Measurements from ENCODE around the gene FAM234B.

The FAM234B gene

GRCh38 chr12:13044002-13044905 is at the start of gene FAM234B:
Gene FAM234B (plus strand): TSS chr12:13044381. CDS start chr12:13044404, 23 bp downstream.
- CTCF ChIA-PET: interaction anchor here (0.6 to 2.7 kb wide), 3 partner anchors 69 to 409 kb away, joined by 3 to 13 read pairs (median 3); no protein-coding TSS in a partner anchor

GRCh38 chr12:12995088-12995487 is 49.1 kb upstream of the FAM234B start:
- H3K27me3 Mint-ChIP-seq: peaks cover 5% of the 10 kb centered on the region
- CTCF ChIA-PET: no interaction called here
- no peak overlapping the region for H3K27ac Mint-ChIP-seq
- H3K4me3 Mint-ChIP-seq: no peak overlapping the region
- H3K4me1 Mint-ChIP-seq: peaks cover 33% of the 10 kb centered on the region
- H3K9me3 Mint-ChIP-seq: no peaks in the 10 kb centered on the region
- no peak for DNase-seq
- H3K36me3 Mint-ChIP-seq: no peaks in the 10 kb centered on the region

More at GRCh38 chr12:13044002-13044905, at the start of gene FAM234B:
- peak; percentile 80 for DNase-seq
- Mint-ChIP-seq H3K36me3 (no peaks in the 10 kb centered on the region), H3K27me3 (peaks cover 38% of the 10 kb centered on the region), H3K27ac (no peak within 1 kb of the TSS), H3K4me3 (peak within 1 kb of the TSS; percentile 79), H3K4me1 (peaks cover 13% of the 10 kb centered on the region), H3K9me3 (no peaks in the 10 kb centered on the region)

GRCh38 chr12:12996209-12996608 is 48.0 kb upstream of the FAM234B start:
- no peak overlapping the region for H3K4me3 Mint-ChIP-seq
- H3K27me3 Mint-ChIP-seq: peaks cover 6% of the 10 kb centered on the region
- no peak overlapping the region for H3K27ac Mint-ChIP-seq
- peaks cover 36% of the 10 kb centered on the region for H3K4me1 Mint-ChIP-seq
- no peaks in the 10 kb centered on the region for H3K9me3 Mint-ChIP-seq
- CTCF ChIA-PET: interaction anchor here (1.4 kb wide), 1 partner anchor 8 kb away, joined by 3 read pairs; no protein-coding TSS in a partner anchor
- no peaks in the 10 kb centered on the region for H3K36me3 Mint-ChIP-seq
- no peak for DNase-seq

- Mint-ChIP-seq H3K36me3 (no peaks in the 10 kb centered on the region), H3K9me3 (no peaks in the 10 kb centered on the region), H3K4me3 (no peak overlapping the region), H3K27me3 (peaks cover 13% of the 10 kb centered on the region), H3K4me1 (peaks cover 41% of the 10 kb centered on the region), H3K27ac (no peak overlapping the region)
- CTCF ChIA-PET: interaction anchor here (1.4 kb wide), 1 partner anchor 9 kb away, joined by 3 read pairs; no protein-coding TSS in a partner anchor
- DNase-seq: no peak
Measured at GRCh38 chr12:12997156-12997555, 47.0 kb upstream of the FAM234B start.

GRCh38 chr12:12997734-12998133 is 46.4 kb upstream of the FAM234B start:
- Mint-ChIP-seq H3K27ac (no peak overlapping the region), H3K4me3 (no peak overlapping the region), H3K27me3 (peaks cover 18% of the 10 kb centered on the region), H3K9me3 (no peaks in the 10 kb centered on the region), H3K4me1 (peaks cover 37% of the 10 kb centered on the region), H3K36me3 (no peaks in the 10 kb centered on the region)
- CTCF ChIA-PET: interaction anchor here (1.4 kb wide), 1 partner anchor 10 kb away, joined by 3 read pairs; no protein-coding TSS in a partner anchor
- DNase-seq: no peak

GRCh38 chr12:12998248-12998647 is 45.9 kb upstream of the FAM234B start:
- H3K36me3 Mint-ChIP-seq: no peaks in the 10 kb centered on the region
- H3K27me3 Mint-ChIP-seq: peaks cover 22% of the 10 kb centered on the region
- H3K4me1 Mint-ChIP-seq: peaks cover 32% of the 10 kb centered on the region
- CTCF ChIA-PET: interaction anchor here (1.5 kb wide), 1 partner anchor 12 kb away, joined by 5 read pairs; no protein-coding TSS in a partner anchor
- H3K9me3 Mint-ChIP-seq: no peaks in the 10 kb centered on the region
- no peak overlapping the region for H3K4me3 Mint-ChIP-seq
- no peak for DNase-seq
- H3K27ac Mint-ChIP-seq: no peak overlapping the region

- CTCF ChIA-PET: interaction anchor here (1.5 kb wide), 1 partner anchor 13 kb away, joined by 5 read pairs; no protein-coding TSS in a partner anchor
- no peak for DNase-seq
Measured at GRCh38 chr12:12999271-12999958, 44.8 kb upstream of the FAM234B start.

GRCh38 chr12:12999959-13000615 is 44.1 kb upstream of the FAM234B start, which contains the start of gene HEBP1:
Gene HEBP1 (minus strand): TSS chr12:13000265. CDS start chr12:13000114, 151 bp downstream.
- Mint-ChIP-seq H3K4me1 (peaks cover 28% of the 10 kb centered on the region), H3K9me3 (no peaks in the 10 kb centered on the region), H3K4me3 (peak within 1 kb of the TSS; percentile 78), H3K36me3 (no peaks in the 10 kb centered on the region), H3K27ac (peak within 1 kb of the TSS; percentile 81), H3K27me3 (peaks cover 38% of the 10 kb centered on the region)
- CTCF ChIA-PET: interaction anchor here (0.9 kb wide), 1 partner anchor 51 kb away, joined by 3 read pairs; no protein-coding TSS in a partner anchor
- peak; percentile 96 for DNase-seq

More at GRCh38 chr12:12999271-12999958, 44.8 kb upstream of the FAM234B start:
- H3K9me3 Mint-ChIP-seq: no peaks in the 10 kb centered on the region
- H3K4me3 Mint-ChIP-seq: peak overlapping the region; percentile 78
- H3K27me3 Mint-ChIP-seq: peaks cover 33% of the 10 kb centered on the region
- H3K36me3 Mint-ChIP-seq: no peaks in the 10 kb centered on the region
- peaks cover 28% of the 10 kb centered on the region for H3K4me1 Mint-ChIP-seq
- peak overlapping the region; percentile 69 for H3K27ac Mint-ChIP-seq

- DNase-seq: no peak
- CTCF ChIA-PET: interaction anchor here (0.9 kb wide), 1 partner anchor 50 kb away, joined by 3 read pairs; no protein-coding TSS in a partner anchor
- no peaks in the 10 kb centered on the region for H3K36me3 Mint-ChIP-seq
- peak overlapping the region; percentile 81 for H3K27ac Mint-ChIP-seq
- H3K4me3 Mint-ChIP-seq: peak overlapping the region; percentile 78
- peaks cover 42% of the 10 kb centered on the region for H3K27me3 Mint-ChIP-seq
- peaks cover 28% of the 10 kb centered on the region for H3K4me1 Mint-ChIP-seq
- no peaks in the 10 kb centered on the region for H3K9me3 Mint-ChIP-seq
Measured at GRCh38 chr12:13000616-13000924, 43.6 kb upstream of the FAM234B start.

- Mint-ChIP-seq H3K4me3 (peak overlapping the region; percentile 78), H3K4me1 (peaks cover 28% of the 10 kb centered on the region), H3K27me3 (peaks cover 42% of the 10 kb centered on the region), H3K9me3 (no peaks in the 10 kb centered on the region), H3K27ac (peak overlapping the region; percentile 81), H3K36me3 (no peaks in the 10 kb centered on the region)
- DNase-seq: peak; percentile 54
- CTCF ChIA-PET: interaction anchor here (0.9 kb wide), 1 partner anchor 50 kb away, joined by 3 read pairs; no protein-coding TSS in a partner anchor
Measured at GRCh38 chr12:13000925-13001774, 43.0 kb upstream of the FAM234B start.

GRCh38 chr12:13001775-13002040 is 42.5 kb upstream of the FAM234B start:
- CTCF ChIA-PET: no interaction called here
- no peak for DNase-seq
- Mint-ChIP-seq H3K27ac (no peak overlapping the region), H3K4me1 (peaks cover 28% of the 10 kb centered on the region), H3K9me3 (no peaks in the 10 kb centered on the region), H3K27me3 (peaks cover 42% of the 10 kb centered on the region), H3K36me3 (no peaks in the 10 kb centered on the region), H3K4me3 (peak overlapping the region; percentile 76)

GRCh38 chr12:13002301-13003097 is 41.7 kb upstream of the FAM234B start:
- no peak for DNase-seq
- CTCF ChIA-PET: no interaction called here
- Mint-ChIP-seq H3K27me3 (peaks cover 42% of the 10 kb centered on the region), H3K9me3 (no peaks in the 10 kb centered on the region), H3K36me3 (no peaks in the 10 kb centered on the region), H3K27ac (no peak overlapping the region), H3K4me1 (peaks cover 22% of the 10 kb centered on the region), H3K4me3 (peak overlapping the region; percentile 76)

Measured in activated naive CD4-positive, alpha-beta T cell treated with anti-CD3 and anti-CD28 coated beads, Interleukin-2, amount 10 ng/mL, durations not matched to agents 7 days and 5 days (primary cell).